Activated naive CD4-positive, alpha-beta T cell treated with anti-CD3 and anti-CD28 coated beads, Interleukin-2, amount 50 U/mL, for 16 hours (primary cell): Measurements from ENCODE around the gene NSFL1C.

Source experiments
- DNase-seq: peaks from one replicate; pipeline ENCODE4 v3.0.0-alpha.2; 2020

The NSFL1C gene

GRCh38 chr20:1457992-1458391 is 8.7 kb downstream of the NSFL1C start:
- DNase-seq, result no peak

GRCh38 chr20:1456300-1456699 is 10.3 kb downstream of the NSFL1C start:
- no peak for DNase-seq

- no peak for DNase-seq
Observed at GRCh38 chr20:1450926-1451491, 15.6 kb downstream of the NSFL1C start.

- no peak for DNase-seq
Observed at GRCh38 chr20:1449370-1449769, 17.3 kb downstream of the NSFL1C start.

- DNase-seq, result no peak
Observed at GRCh38 chr20:1448081-1448620, 18.5 kb downstream of the NSFL1C start.

GRCh38 chr20:1446536-1446935 is 20.1 kb downstream of the NSFL1C start:
- no peak for DNase-seq

GRCh38 chr20:1443085-1443484 is 23.6 kb downstream of the NSFL1C start:
- DNase-seq, result no peak

- DNase-seq, result no peak
Observed at GRCh38 chr20:1442304-1442703, 24.3 kb downstream of the NSFL1C start.

- DNase-seq, result no peak
Observed at GRCh38 chr20:1441133-1441532, 25.5 kb downstream of the NSFL1C start.

GRCh38 chr20:1440024-1440423 is 26.6 kb downstream of the NSFL1C start:
- DNase-seq, result peak; percentile 18

GRCh38 chr20:1438361-1438760 is 28.3 kb downstream of the NSFL1C start:
- DNase-seq, result no peak

- peak; percentile 74 for DNase-seq
Observed at GRCh38 chr20:1437235-1437904, 29.3 kb downstream of the NSFL1C start.

GRCh38 chr20:1436263-1436662 is 30.4 kb downstream of the NSFL1C start:
- no peak for DNase-seq

GRCh38 chr20:1435337-1435699 is 31.3 kb downstream of the NSFL1C start:
- DNase-seq, result no peak

- DNase-seq, result no peak
Observed at GRCh38 chr20:1434571-1435336, 31.9 kb downstream of the NSFL1C start.

- DNase-seq, result no peak
Observed at GRCh38 chr20:1431158-1431557, 35.5 kb downstream of the NSFL1C start.

- DNase-seq, result no peak
Observed at GRCh38 chr20:1430004-1430451, 36.6 kb downstream of the NSFL1C start.

- no peak for DNase-seq
Observed at GRCh38 chr20:1429143-1429728, 37.4 kb downstream of the NSFL1C start.

- DNase-seq, result no peak
Observed at GRCh38 chr20:1427457-1428054, 39.1 kb downstream of the NSFL1C start.

GRCh38 chr20:1426231-1426849 is 40.3 kb downstream of the NSFL1C start:
- DNase-seq, result no peak

- no peak for DNase-seq
Observed at GRCh38 chr20:1424336-1424735, 42.3 kb downstream of the NSFL1C start.

GRCh38 chr20:1423625-1424106 is 43.0 kb downstream of the NSFL1C start:
- no peak for DNase-seq
